ENCODE results near the gene CHN1. TPM values are rescaled to one million over a fixed set of nuclear protein-coding genes. Genes with fewer than 3 reads are reported as not detected.

The CHN1 gene
- polyA plus RNA-seq, 1 donor (not counting 4 experiments of a cell fraction or from before 2014, with no cell fraction given): 2.3 TPM

GRCh38 chr2:174800436-174801205 lies 204.6 kb downstream of the CHN1 start:
- DNase-seq (ENCODE audit: low read depth, low spot score) (no peak), FAIRE-seq (no peak)
- dilution Hi-C loops (cut with MboI; ENCODE audit: extremely low pct_ligation_motif_present, low sequenced_read_pairs): no loop called here
- Histone ChIP-seq H4K20me1 (ENCODE audit: control insufficient read depth, extremely low read depth, insufficient read depth, low read length) (no peaks in the 10 kb centered on the region), H3K79me2 (ENCODE audit: control insufficient read depth, insufficient read depth, low read length) (no peaks in the 10 kb centered on the region), H3K4me1 (ENCODE audit: control insufficient read depth, extremely low read depth, insufficient read depth, low read length) (no peaks in the 10 kb centered on the region), H3K36me3 (ENCODE audit: control insufficient read depth in 2 of 2, extremely low read depth in 1 of 2, insufficient read depth in 2 of 2, low read length in 2 of 2) (no peaks in the 10 kb centered on the region), H3K27ac (ENCODE audit: control insufficient read depth, insufficient read depth, low read length) (no peak overlapping the region), H3K4me2 (ENCODE audit: control insufficient read depth, extremely low read depth, insufficient read depth, low read depth, low read length) (no peak overlapping the region), H3K4me3 (ENCODE audit: control insufficient read depth in 2 of 3, extremely low read depth in 1 of 3, insufficient read depth in 2 of 3, low read depth in 1 of 3, low read length in 3 of 3) (no peak overlapping the region), H3K9me3 (ENCODE audit: control insufficient read depth, low read depth, low read length) (no peaks in the 10 kb centered on the region), H3K9me1 (ENCODE audit: control insufficient read depth, extremely low read depth, insufficient read depth, low read length) (no peaks in the 10 kb centered on the region), H3K9ac (ENCODE audit: control insufficient read depth, extremely low read depth, insufficient read depth, low read length) (no peak overlapping the region), H3K27me3 (ENCODE audit: control insufficient read depth, extremely low read depth, insufficient read depth, low read length) (no peaks in the 10 kb centered on the region), H2AFZ (ENCODE audit: control insufficient read depth, low read length) (no peak overlapping the region)
- TF ChIP-seq, protein P1, sequence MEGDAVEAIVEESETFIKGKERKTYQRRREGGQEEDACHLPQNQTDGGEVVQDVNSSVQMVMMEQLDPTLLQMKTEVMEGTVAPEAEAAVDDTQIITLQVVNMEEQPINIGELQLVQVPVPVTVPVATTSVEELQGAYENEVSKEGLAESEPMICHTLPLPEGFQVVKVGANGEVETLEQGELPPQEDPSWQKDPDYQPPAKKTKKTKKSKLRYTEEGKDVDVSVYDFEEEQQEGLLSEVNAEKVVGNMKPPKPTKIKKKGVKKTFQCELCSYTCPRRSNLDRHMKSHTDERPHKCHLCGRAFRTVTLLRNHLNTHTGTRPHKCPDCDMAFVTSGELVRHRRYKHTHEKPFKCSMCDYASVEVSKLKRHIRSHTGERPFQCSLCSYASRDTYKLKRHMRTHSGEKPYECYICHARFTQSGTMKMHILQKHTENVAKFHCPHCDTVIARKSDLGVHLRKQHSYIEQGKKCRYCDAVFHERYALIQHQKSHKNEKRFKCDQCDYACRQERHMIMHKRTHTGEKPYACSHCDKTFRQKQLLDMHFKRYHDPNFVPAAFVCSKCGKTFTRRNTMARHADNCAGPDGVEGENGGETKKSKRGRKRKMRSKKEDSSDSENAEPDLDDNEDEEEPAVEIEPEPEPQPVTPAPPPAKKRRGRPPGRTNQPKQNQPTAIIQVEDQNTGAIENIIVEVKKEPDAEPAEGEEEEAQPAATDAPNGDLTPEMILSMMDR (optimal IDR thresholded peaks at IDR 0.05 in 1 of 3, IDR thresholded peaks at IDR 0.05 in 1 of 3, conservative IDR thresholded peaks at IDR 0.05 in 1 of 3; ENCODE audit: extremely low read depth in 1 of 3, insufficient read depth in 2 of 3, low read length in 3 of 3): no peak

DNA sequence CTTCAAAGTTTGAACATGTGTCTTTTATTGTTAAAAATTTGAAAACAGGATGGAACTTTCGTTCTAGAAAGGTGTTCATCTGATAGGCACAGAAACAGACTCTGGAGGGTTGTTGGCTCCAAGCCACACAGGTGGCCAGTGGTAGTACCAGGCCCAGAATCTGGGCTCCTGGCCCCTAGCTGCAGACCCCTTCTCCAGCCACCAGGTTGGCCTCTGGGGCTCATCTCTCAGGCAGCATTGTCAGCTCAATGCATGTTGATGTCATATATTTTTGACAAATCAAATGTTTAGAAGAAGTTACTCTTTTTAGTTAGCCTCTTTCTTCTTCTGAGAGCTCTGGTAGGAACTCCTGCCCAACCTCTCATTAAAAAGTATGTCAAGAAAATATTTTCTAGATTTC lies 206.4 kb downstream of the CHN1 start:
- dilution Hi-C loops (cut with MboI; ENCODE audit: extremely low pct_ligation_motif_present, low sequenced_read_pairs): no loop called here
- Histone ChIP-seq H3K27ac (ENCODE audit: control insufficient read depth, insufficient read depth, low read length) (no peak overlapping the region), H3K4me2 (ENCODE audit: control insufficient read depth, extremely low read depth, insufficient read depth, low read depth, low read length) (no peak overlapping the region)

More for the DNA sequence above, 206.4 kb downstream of the CHN1 start:
- H3K9me1 ChIP-seq (ENCODE audit: control insufficient read depth, extremely low read depth, insufficient read depth, low read length): no peaks in the 10 kb centered on the region
- H3K36me3 ChIP-seq (ENCODE audit: control insufficient read depth in 2 of 2, extremely low read depth in 1 of 2, insufficient read depth in 2 of 2, low read length in 2 of 2): no peaks in the 10 kb centered on the region
- no peaks in the 10 kb centered on the region for H3K27me3 ChIP-seq (ENCODE audit: control insufficient read depth, extremely low read depth, insufficient read depth, low read length)
- DNase-seq (ENCODE audit: low read depth, low spot score): no peak
- H2AFZ ChIP-seq (ENCODE audit: control insufficient read depth, low read length): no peak overlapping the region
- no peaks in the 10 kb centered on the region for H3K9me3 ChIP-seq (ENCODE audit: control insufficient read depth, low read depth, low read length)
- H3K9ac ChIP-seq (ENCODE audit: control insufficient read depth, extremely low read depth, insufficient read depth, low read length): no peak overlapping the region
- H3K4me1 ChIP-seq (ENCODE audit: control insufficient read depth, extremely low read depth, insufficient read depth, low read length): no peaks in the 10 kb centered on the region
- no peak for TF ChIP-seq EZH2 (IDR thresholded peaks at IDR 0.05; ENCODE audit: low read length)
- TF ChIP-seq, protein P1 (optimal IDR thresholded peaks at IDR 0.05 in 1 of 3, IDR thresholded peaks at IDR 0.05 in 1 of 3, conservative IDR thresholded peaks at IDR 0.05 in 1 of 3; ENCODE audit: extremely low read depth in 1 of 3, insufficient read depth in 2 of 3, low read length in 3 of 3): no peak
- no peaks in the 10 kb centered on the region for H3K79me2 ChIP-seq (ENCODE audit: control insufficient read depth, insufficient read depth, low read length)
- H3K4me3 ChIP-seq (ENCODE audit: control insufficient read depth in 2 of 3, extremely low read depth in 1 of 3, insufficient read depth in 2 of 3, low read depth in 1 of 3, low read length in 3 of 3): no peak overlapping the region
- H4K20me1 ChIP-seq (ENCODE audit: control insufficient read depth, extremely low read depth, insufficient read depth, low read length): no peaks in the 10 kb centered on the region
- no peak for FAIRE-seq
